Stimulated activated CD4-positive, alpha-beta T cell treated with anti-CD3 and anti-CD28 coated beads, Interleukin-12 subunit alpha, Interleukin-12 subunit beta, amount 100 ng/mL, for 4 hours (primary cell): ENCODE data around the gene DCLRE1A.
"Not testable (repeated sequence)": the region's sequence is repeated elsewhere in the genome, so short reads cannot be mapped to it uniquely, and the experiment has no call there.

Source experiments
- DNase-seq: peaks from one replicate; pipeline ENCODE4 v3.0.0-alpha.2; 2020

DCLRE1A gene

GRCh38 chr10:113856563-113856962 is 2.7 kb upstream of the DCLRE1A start:
- DNase-seq = no peak

DNA sequence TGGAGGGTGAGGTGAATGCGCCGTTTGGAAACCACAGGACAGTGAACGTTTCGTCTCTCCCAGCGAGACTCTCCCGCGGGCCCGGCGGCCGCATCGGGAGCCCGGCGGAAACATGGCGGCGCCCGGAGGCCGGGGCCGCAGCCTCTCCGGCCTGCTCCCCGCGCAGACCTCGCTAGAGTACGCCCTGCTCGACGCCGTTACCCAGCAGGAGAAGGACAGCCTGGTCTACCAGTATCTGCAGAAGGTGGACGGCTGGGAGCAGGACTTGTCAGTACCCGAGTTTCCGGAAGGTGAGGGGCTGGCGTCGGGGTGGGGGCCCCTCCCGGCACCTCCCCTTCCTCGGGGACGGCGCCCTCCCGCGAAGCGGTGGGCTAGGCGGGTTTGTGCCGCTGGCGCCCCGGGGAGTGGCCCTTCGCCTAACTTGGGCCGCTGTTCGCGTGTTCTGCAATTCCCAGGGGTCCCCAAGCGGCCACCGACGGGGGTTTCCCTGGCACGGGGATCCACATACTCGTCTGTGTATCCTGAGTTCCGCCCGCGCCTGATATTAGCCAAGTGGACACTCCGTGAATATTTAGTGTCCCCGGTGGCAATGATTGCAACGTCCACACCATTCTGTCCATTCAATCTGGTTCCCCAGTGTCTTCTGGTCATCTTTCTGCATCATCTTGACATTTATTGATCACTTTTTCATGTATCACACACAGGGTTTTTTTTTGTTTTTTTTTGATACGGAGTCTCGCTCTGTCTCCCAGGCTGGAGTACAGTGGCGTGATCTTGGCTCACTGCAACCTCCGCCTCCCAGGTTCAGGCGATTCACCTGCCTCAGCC is 1.1 kb upstream of the DCLRE1A start:
- DNase-seq = peak; percentile 44

DNA sequence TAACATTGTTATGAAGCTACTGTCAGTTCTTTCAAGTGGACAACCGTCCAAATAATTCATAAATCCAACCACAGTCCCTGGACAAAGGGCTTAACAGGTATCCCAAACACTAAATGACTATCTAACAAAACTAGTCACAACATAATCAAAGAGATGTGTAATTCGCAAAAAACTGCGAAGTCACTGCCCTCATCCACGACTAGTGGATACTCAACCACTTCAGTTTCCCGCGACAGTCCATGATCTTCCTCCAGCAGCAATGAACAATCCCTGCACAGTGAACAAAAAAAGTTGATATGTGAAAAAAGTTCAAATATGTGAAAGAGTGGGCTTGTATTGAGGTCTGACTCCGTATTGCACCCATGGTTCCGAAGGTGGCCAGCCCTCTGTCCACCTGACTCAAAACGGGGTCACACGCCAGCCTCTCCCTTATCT is 287 bp downstream of the DCLRE1A start:
- no peak for DNase-seq

GRCh38 chr10:113849946-113850345 is 3.9 kb downstream of the DCLRE1A start:
- no peak for DNase-seq

- no peak for DNase-seq
Measured at GRCh38 chr10:113849140-113849803, 4.6 kb downstream of the DCLRE1A start.

GRCh38 chr10:113846036-113846435 is 7.8 kb downstream of the DCLRE1A start:
- DNase-seq = no peak

DNA sequence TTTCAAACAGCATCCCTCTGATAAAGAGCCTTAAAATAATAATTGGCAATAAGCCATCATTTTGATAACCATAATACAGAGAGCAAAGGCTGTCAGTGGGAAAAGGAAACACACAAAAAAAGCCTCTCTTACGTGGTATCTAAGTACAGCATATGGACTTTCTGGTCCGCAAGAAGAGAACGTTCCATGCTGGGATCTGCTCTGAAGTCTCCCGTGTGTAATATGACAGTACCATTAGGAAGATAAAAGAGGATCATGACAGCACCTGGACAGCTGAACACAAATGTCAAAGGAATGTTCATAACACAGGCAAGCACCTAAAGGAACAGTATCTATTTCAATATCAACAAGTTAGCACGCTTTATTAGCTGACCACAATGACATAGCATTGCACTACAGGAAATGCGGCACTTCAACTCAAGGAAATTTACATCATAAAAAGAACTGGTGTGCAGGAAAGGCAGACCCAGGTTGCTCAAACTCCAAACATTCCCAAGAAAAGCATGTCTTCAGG is 9.9 kb downstream of the DCLRE1A start:
- DNase-seq = no peak

GRCh38 chr10:113842171-113842570 is 11.7 kb downstream of the DCLRE1A start:
- no peak for DNase-seq

- not testable (repeated sequence) for DNase-seq
Measured at GRCh38 chr10:113828567-113828966, 25.3 kb downstream of the DCLRE1A start.

- DNase-seq = no peak
Measured at GRCh38 chr10:113825791-113826190, 28.1 kb downstream of the DCLRE1A start.

DNA sequence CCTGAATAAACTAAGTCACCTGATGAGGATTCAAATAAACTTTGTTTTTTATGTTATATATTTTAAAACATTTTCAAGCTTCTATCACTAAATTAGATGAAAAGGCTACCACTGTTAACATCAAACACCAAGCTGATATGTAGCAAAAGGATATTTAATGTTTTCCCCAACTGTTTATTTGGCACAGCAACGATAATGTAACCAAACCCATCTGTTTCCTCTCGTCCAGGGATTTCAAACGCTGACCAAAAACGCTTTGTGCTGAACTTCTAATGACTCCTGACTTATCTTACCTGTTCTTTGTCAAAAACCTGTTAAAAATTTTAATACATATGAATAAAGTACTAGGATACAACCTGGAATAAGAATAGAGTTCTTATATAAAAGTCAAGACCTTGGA is 30.5 kb downstream of the DCLRE1A start:
- no peak for DNase-seq

DNA sequence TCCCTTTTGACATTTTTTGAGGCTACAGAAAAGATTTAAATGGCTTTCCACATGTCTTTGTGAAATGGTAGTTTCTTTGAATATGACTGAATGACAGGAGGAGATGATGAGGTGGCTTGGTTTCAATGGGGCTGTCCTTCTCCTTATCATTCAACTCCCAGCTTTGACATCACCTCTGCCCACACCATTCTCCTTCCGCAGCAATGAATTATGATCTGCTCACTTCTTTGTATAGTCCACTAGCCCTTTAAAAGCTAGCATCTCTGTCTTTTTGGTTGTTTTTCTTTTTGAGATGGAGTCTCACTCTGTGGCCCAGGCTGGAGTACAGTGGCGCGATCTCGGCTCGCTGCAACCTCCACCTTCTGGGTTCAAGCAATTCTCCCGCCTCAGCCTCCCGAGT is 31.7 kb downstream of the DCLRE1A start:
- DNase-seq = no peak

- DNase-seq = not testable (repeated sequence)
Measured at GRCh38 chr10:113821306-113821705, 32.6 kb downstream of the DCLRE1A start.

DNA sequence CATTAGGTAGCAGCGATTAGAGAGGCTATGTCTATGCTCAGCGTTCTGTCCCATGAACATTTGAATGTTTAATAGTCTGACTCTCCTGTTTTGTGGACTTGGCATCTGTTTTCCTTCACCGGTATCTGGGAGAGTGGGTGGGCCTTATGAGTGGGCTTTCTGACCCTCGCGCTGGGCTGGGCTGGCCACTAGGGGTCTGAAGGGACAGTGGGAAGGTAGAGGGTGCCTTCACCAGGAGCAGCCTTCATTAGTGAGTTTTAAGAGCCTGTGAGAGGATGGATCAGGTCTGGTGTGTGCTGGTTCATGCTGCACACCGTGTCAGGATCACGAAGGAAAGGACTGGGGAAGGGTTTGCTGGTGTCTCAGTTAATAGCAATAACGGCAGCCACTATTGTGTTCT is 33.4 kb downstream of the DCLRE1A start:
- DNase-seq = no peak

- no peak for DNase-seq
Measured at GRCh38 chr10:113819989-113820388, 33.9 kb downstream of the DCLRE1A start.

DNA sequence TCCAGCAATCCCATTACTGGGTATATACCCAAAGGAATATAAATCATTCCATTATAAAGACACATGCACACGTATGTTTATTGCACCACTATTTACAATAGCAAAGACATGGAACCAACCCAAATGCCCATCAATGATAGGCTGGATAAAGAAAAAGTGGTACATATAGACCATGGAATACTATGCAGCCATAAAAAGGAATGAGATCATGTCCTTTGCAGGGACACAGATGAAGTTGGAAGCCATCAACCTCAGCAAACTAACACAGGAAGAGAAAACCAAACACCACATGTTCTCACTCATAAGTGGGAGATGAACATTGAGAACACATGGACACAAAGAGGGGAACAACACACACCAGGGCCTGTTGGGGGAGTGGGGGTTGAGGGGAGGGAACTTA is 39.2 kb downstream of the DCLRE1A start:
- not testable (repeated sequence) for DNase-seq

GRCh38 chr10:113808168-113808567 is 45.7 kb downstream of the DCLRE1A start:
- DNase-seq = no peak

- DNase-seq = no peak
Measured at GRCh38 chr10:113806503-113806902, 47.4 kb downstream of the DCLRE1A start.

- no peak for DNase-seq
Measured at GRCh38 chr10:113802997-113803396, 50.9 kb downstream of the DCLRE1A start.

DNA sequence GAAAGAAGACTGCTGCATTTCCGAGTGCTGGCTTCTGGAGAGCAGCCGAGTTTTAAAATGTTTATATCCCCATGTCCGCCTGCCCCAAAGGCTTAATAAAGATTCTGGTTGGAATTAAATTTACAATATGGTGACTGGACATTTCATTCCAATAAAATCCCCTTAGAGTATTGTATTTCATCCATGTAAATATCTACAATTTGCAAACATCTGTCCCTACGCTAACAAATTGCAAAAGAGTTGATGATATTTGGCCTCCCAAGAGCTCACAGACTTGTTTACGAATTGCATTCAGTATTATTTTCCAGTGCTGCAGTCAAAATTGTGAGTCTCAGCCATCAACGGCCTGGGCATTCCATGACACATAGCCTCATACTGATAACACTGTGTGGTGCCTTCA is 52.3 kb downstream of the DCLRE1A start:
- DNase-seq = no peak

GRCh38 chr10:113791691-113792090 is 62.2 kb downstream of the DCLRE1A start:
- DNase-seq = no peak

GRCh38 chr10:113788604-113789083 is 65.2 kb downstream of the DCLRE1A start:
- DNase-seq = no peak
